Loucy (cell line): ENCODE data around the gene TTC39C.

Source experiments
- EZH2phosphoT487 ChIP-seq: fragments of 200-600 bp; IDR thresholded peaks from 2 replicates; pipeline ENCODE4 v1.6.1; 2018; ENCODE audit warnings: antibody characterized with exemption, mild to moderate bottlenecking, moderate library complexity, borderline replicate concordance
- TF ChIP-seq, protein P1 (sequence below): fragments of 200-600 bp; sonication (generic); conservative IDR thresholded peaks from 2 replicates; pipeline ENCODE4 v1.5.1; 2014; ENCODE audit warnings: mild to moderate bottlenecking, antibody characterized with exemption, low read length

- TF ChIP-seq, protein P1, sequence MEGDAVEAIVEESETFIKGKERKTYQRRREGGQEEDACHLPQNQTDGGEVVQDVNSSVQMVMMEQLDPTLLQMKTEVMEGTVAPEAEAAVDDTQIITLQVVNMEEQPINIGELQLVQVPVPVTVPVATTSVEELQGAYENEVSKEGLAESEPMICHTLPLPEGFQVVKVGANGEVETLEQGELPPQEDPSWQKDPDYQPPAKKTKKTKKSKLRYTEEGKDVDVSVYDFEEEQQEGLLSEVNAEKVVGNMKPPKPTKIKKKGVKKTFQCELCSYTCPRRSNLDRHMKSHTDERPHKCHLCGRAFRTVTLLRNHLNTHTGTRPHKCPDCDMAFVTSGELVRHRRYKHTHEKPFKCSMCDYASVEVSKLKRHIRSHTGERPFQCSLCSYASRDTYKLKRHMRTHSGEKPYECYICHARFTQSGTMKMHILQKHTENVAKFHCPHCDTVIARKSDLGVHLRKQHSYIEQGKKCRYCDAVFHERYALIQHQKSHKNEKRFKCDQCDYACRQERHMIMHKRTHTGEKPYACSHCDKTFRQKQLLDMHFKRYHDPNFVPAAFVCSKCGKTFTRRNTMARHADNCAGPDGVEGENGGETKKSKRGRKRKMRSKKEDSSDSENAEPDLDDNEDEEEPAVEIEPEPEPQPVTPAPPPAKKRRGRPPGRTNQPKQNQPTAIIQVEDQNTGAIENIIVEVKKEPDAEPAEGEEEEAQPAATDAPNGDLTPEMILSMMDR, result no peak
- TF ChIP-seq EZH2phosphoT487, result no peak
Measured at GRCh38 chr18:24130494-24130893, 115.9 kb downstream of the TTC39C start.
